RCC 7860 (cell line): Measurements from ENCODE around the gene YY1.
A peak's percentile ranks its signal among the peaks of the same experiment; 100 is the strongest.

Experiments
- DNase-seq: peaks from one replicate; pipeline ENCODE4 v3.0.0-alpha.2; 2015; ENCODE audit warnings: low spot score
- FAIRE-seq: peaks from 2 replicates; lab custom pipeline; 2012; peaks lifted over from hg19 to GRCh38; lab: Jason Lieb, UNC

YY1 gene

GRCh38 chr14:100240668-100241032 lies 1.7 kb downstream of the YY1 start:
- FAIRE-seq: no peak
- no peak for DNase-seq

- DNase-seq: no peak
- no peak for FAIRE-seq
Measured at GRCh38 chr14:100241279-100241678, 2.3 kb downstream of the YY1 start.

GRCh38 chr14:100243020-100243419 lies 4.1 kb downstream of the YY1 start:
- DNase-seq (no peak), FAIRE-seq (no peak)

- FAIRE-seq (peak; percentile 12), DNase-seq (peak; percentile 20)
Measured at GRCh38 chr14:100246809-100247428, 8.0 kb downstream of the YY1 start.

GRCh38 chr14:100250732-100251465 lies 12.0 kb downstream of the YY1 start:
- FAIRE-seq (no peak), DNase-seq (no peak)

- FAIRE-seq: no peak
- no peak for DNase-seq
Measured at GRCh38 chr14:100252684-100253083, 13.7 kb downstream of the YY1 start.

GRCh38 chr14:100256339-100256895 lies 17.5 kb downstream of the YY1 start:
- DNase-seq (no peak), FAIRE-seq (no peak)

- no peak for DNase-seq
- FAIRE-seq: no peak
Measured at GRCh38 chr14:100261621-100262020, 22.7 kb downstream of the YY1 start.

- FAIRE-seq: no peak
- DNase-seq: no peak
Measured at GRCh38 chr14:100262545-100262944, 23.6 kb downstream of the YY1 start.

GRCh38 chr14:100263141-100263540 lies 24.2 kb downstream of the YY1 start:
- FAIRE-seq (no peak), DNase-seq (no peak)

GRCh38 chr14:100267990-100268389 lies 29.0 kb downstream of the YY1 start:
- DNase-seq: no peak
- no peak for FAIRE-seq

- FAIRE-seq (no peak), DNase-seq (no peak)
Measured at GRCh38 chr14:100268591-100269207, 29.8 kb downstream of the YY1 start.

- DNase-seq (no peak), FAIRE-seq (no peak)
Measured at GRCh38 chr14:100271247-100271939, 32.4 kb downstream of the YY1 start.

GRCh38 chr14:100274250-100274649 lies 35.3 kb downstream of the YY1 start:
- FAIRE-seq: no peak

GRCh38 chr14:100275214-100275613 lies 36.3 kb downstream of the YY1 start:
- FAIRE-seq: no peak
- no peak for DNase-seq

More at GRCh38 chr14:100274250-100274649, 35.3 kb downstream of the YY1 start:
- no peak for DNase-seq

- DNase-seq (peak; percentile 5), FAIRE-seq (no peak)
Measured at GRCh38 chr14:100278702-100279101, 39.8 kb downstream of the YY1 start.

- FAIRE-seq (no peak), DNase-seq (no peak)
Measured at GRCh38 chr14:100279133-100279532, 40.2 kb downstream of the YY1 start.

GRCh38 chr14:100279563-100279962 lies 40.6 kb downstream of the YY1 start:
- FAIRE-seq (no peak), DNase-seq (no peak)

- FAIRE-seq (no peak), DNase-seq (no peak)
Measured at GRCh38 chr14:100281286-100282082, 42.5 kb downstream of the YY1 start.

GRCh38 chr14:100282083-100282350 lies 43.1 kb downstream of the YY1 start:
- FAIRE-seq (no peak), DNase-seq (no peak)
